HEK293 (cell line): ENCODE results near the gene MRPS27.

Experiments used
- ATF2 ChIP-seq: fragments of 450-650 bp; formaldehyde crosslinking; IDR thresholded peaks from 2 replicates; pipeline ENCODE4 v1.5.1; 2016; ENCODE audit warnings: missing biosample characterization, missing genetic modification characterization, low read depth
- ELK4 ChIP-seq: IDR thresholded peaks from 2 replicates; pipeline ENCODE4 v1.6.1; 2011; ENCODE audit warnings: mild to moderate bottlenecking, low read depth, low read length, borderline replicate concordance
- GFI1B ChIP-seq: fragments of 450-650 bp; formaldehyde crosslinking; IDR thresholded peaks from 2 replicates; pipeline ENCODE4 v1.5.1; 2016; ENCODE audit warnings: missing biosample characterization, missing genetic modification characterization
- KLF1 ChIP-seq: fragments of 450-650 bp; formaldehyde crosslinking; IDR thresholded peaks from 2 replicates; pipeline ENCODE4 v1.5.1; 2016; ENCODE audit warnings: missing biosample characterization, missing genetic modification characterization
- KLF7 ChIP-seq: fragments of 450-650 bp; formaldehyde crosslinking; IDR thresholded peaks from 2 replicates; pipeline ENCODE4 v1.5.1; 2016; ENCODE audit warnings: missing biosample characterization, missing genetic modification characterization, borderline replicate concordance
- PRDM1 ChIP-seq: fragments of 450-650 bp; formaldehyde crosslinking; IDR thresholded peaks from 2 replicates; pipeline ENCODE4; 2016; ENCODE audit warnings: missing biosample characterization, missing genetic modification characterization
- SCRT1 ChIP-seq: fragments of 450-650 bp; formaldehyde crosslinking; IDR thresholded peaks from 2 replicates; pipeline ENCODE4 v1.5.1; 2016; ENCODE audit warnings: missing biosample characterization, missing genetic modification characterization, borderline replicate concordance
- SP3 ChIP-seq: fragments of 450-650 bp; formaldehyde crosslinking; IDR thresholded peaks from 2 replicates; pipeline ENCODE4 v1.5.1; 2016; ENCODE audit warnings: missing biosample characterization, missing genetic modification characterization
- WT1 ChIP-seq: fragments of 450-650 bp; formaldehyde crosslinking; IDR thresholded peaks from 2 replicates; pipeline ENCODE4 v1.5.1; 2016; ENCODE audit warnings: missing biosample characterization, missing genetic modification characterization
- ZNF239 ChIP-seq: fragments of 450-650 bp; formaldehyde crosslinking; IDR thresholded peaks from 2 replicates; pipeline ENCODE4 v1.5.1; 2016; ENCODE audit warnings: missing biosample characterization, missing genetic modification characterization
- ZNF266 ChIP-seq: fragments of 450-650 bp; formaldehyde crosslinking; IDR thresholded peaks from 2 replicates; pipeline ENCODE4 v1.5.1; 2016; ENCODE audit warnings: missing biosample characterization, missing genetic modification characterization, low read depth
- ZNF335 ChIP-seq: fragments of 450-650 bp; formaldehyde crosslinking; conservative IDR thresholded peaks from 2 replicates; pipeline ENCODE4 v1.5.1; 2016; ENCODE audit warnings: missing biosample characterization, missing genetic modification characterization
- ZNF362 ChIP-seq: fragments of 450-650 bp; formaldehyde crosslinking; IDR thresholded peaks from 2 replicates; pipeline ENCODE4 v1.5.1; 2016; ENCODE audit warnings: missing biosample characterization, missing genetic modification characterization
- ZNF398 ChIP-seq: fragments of 450-650 bp; formaldehyde crosslinking; IDR thresholded peaks from 2 replicates; pipeline ENCODE4 v1.5.1; 2017; ENCODE audit warnings: missing biosample characterization, missing genetic modification characterization
- ZNF404 ChIP-seq: fragments of 450-650 bp; formaldehyde crosslinking; IDR thresholded peaks from 2 replicates; pipeline ENCODE4 v1.5.1; 2017; ENCODE audit warnings: missing biosample characterization, missing genetic modification characterization
- ZNF48 ChIP-seq: fragments of 450-650 bp; formaldehyde crosslinking; IDR thresholded peaks from 2 replicates; pipeline ENCODE4 v1.5.1; 2016; ENCODE audit warnings: missing biosample characterization, missing genetic modification characterization
- ZNF518A ChIP-seq: fragments of 450-650 bp; formaldehyde crosslinking; conservative IDR thresholded peaks from 2 replicates; pipeline ENCODE4 v1.5.1; 2016; ENCODE audit warnings: low read depth, missing biosample characterization, missing genetic modification characterization
- ZNF530 ChIP-seq: fragments of 450-650 bp; formaldehyde crosslinking; IDR thresholded peaks from 2 replicates; pipeline ENCODE4 v1.5.1; 2016; ENCODE audit warnings: low read depth, missing biosample characterization, missing genetic modification characterization
- ZNF560 ChIP-seq: fragments of 450-650 bp; formaldehyde crosslinking; IDR thresholded peaks from 2 replicates; pipeline ENCODE4 v1.5.1; 2017; ENCODE audit warnings: missing biosample characterization, missing genetic modification characterization, borderline replicate concordance
- ZNF621 ChIP-seq: fragments of 450-650 bp; formaldehyde crosslinking; IDR thresholded peaks from 2 replicates; pipeline ENCODE4 v1.5.1; 2017; ENCODE audit warnings: missing biosample characterization, missing genetic modification characterization
- ZNF645 ChIP-seq: fragments of 450-650 bp; formaldehyde crosslinking; IDR thresholded peaks from 2 replicates; pipeline ENCODE4; 2016; ENCODE audit warnings: missing biosample characterization, missing genetic modification characterization
- ZNF654 ChIP-seq: fragments of 450-650 bp; formaldehyde crosslinking; IDR thresholded peaks from 2 replicates; pipeline ENCODE4 v1.5.1; 2016; ENCODE audit warnings: low read depth, missing biosample characterization, missing genetic modification characterization
- ZNF677 ChIP-seq: fragments of 450-650 bp; IDR thresholded peaks from 2 replicates; pipeline ENCODE4 v1.5.0; 2018; ENCODE audit warnings: missing biosample characterization, mild to moderate bottlenecking, missing genetic modification characterization, moderate library complexity
- ZNF792 ChIP-seq: fragments of 450-650 bp; formaldehyde crosslinking; IDR thresholded peaks from 2 replicates; pipeline ENCODE4 v1.5.1; 2016; ENCODE audit warnings: missing biosample characterization, missing genetic modification characterization
- ZNF843 ChIP-seq: fragments of 450-650 bp; formaldehyde crosslinking; IDR thresholded peaks from 2 replicates; pipeline ENCODE4 v1.5.1; 2016; ENCODE audit warnings: missing biosample characterization, missing genetic modification characterization
- ZSCAN18 ChIP-seq: fragments of 450-650 bp; formaldehyde crosslinking; IDR thresholded peaks from 2 replicates; pipeline ENCODE4 v1.5.1; 2016; ENCODE audit warnings: missing biosample characterization, missing genetic modification characterization

MRPS27 gene

GRCh38 chr5:72209147-72210115 is 110.6 kb downstream of the MRPS27 start (continued):
- TF ChIP-seq ZNF239 (no peak), ATF2 (tag by site-specific recombination) (no peak), ZNF48 (tag by site-specific recombination) (no peak), ZNF843 (tag by site-specific recombination) (peak; percentile 78), KLF7 (tag by site-specific recombination) (no peak), SCRT1 (tag by site-specific recombination) (no peak), ZNF266 (tag by site-specific recombination) (no peak), ZNF792 (tag by site-specific recombination) (no peak), GFI1B (tag by site-specific recombination) (no peak), ZNF621 (tag by site-specific recombination) (no peak), SP3 (no peak), ELK4 (no peak), ZNF645 (tag by site-specific recombination) (no peak), ZNF654 (tag by site-specific recombination) (peak; percentile 39), ZNF518A (tag by site-specific recombination) (no peak; the same call in 1 of the 2 replicates), ZNF362 (tag by site-specific recombination) (peak; percentile 96), ZNF530 (tag by site-specific recombination) (no peak), ZNF404 (tag by site-specific recombination) (no peak), ZNF560 (tag by site-specific recombination) (no peak), WT1 (tag by site-specific recombination) (peak; percentile 90), ZNF677 (tag by site-specific recombination) (no peak), ZNF335 (tag by site-specific recombination) (no peak; the same call in 1 of the 2 replicates), ZSCAN18 (tag by site-specific recombination) (no peak), PRDM1 (tag by site-specific recombination) (no peak), KLF1 (tag by site-specific recombination) (no peak), ZNF398 (tag by site-specific recombination) (no peak)
